ENCODE data around the gene TMEM131. TPM values are rescaled to one million over a fixed set of nuclear protein-coding genes. Genes with fewer than 3 reads are reported as not detected.
"Not testable (repeated sequence)": the region's sequence is repeated elsewhere in the genome, so short reads cannot be mapped to it uniquely, and the experiment has no call there.

TMEM131 gene
- total RNA-seq, 3 donors from 2014 or later = 58.3 to 110 (median 67.7) TPM

- no peaks in the 10 kb centered on the region for H3K9me3 ChIP-seq
- no peak for DNase-seq
- no peak overlapping the region for H3K4me3 ChIP-seq
- H3K4me1 ChIP-seq (ENCODE audit: low read depth) = peaks cover 20% of the 10 kb centered on the region
- ATAC-seq = peak; percentile 34
- no peaks in the 10 kb centered on the region for H3K36me3 ChIP-seq (ENCODE audit: low read depth)
- no peak for TF ChIP-seq CTCF (IDR thresholded peaks at IDR 0.05)
- intact Hi-C loops (cut with DNase I, micrococcal nuclease) = no loop called here
Observed at GRCh38 chr2:98026927-98027522, 31.3 kb upstream of the TMEM131 start.

- ATAC-seq = peak; percentile 42
- no peaks in the 10 kb centered on the region for H3K9me3 ChIP-seq
- H3K36me3 ChIP-seq (ENCODE audit: low read depth) = no peaks in the 10 kb centered on the region
- peaks cover 27% of the 10 kb centered on the region for H3K4me1 ChIP-seq (ENCODE audit: low read depth)
- DNase-seq = no peak
- intact Hi-C loops (cut with DNase I, micrococcal nuclease) = no loop called here
- H3K4me3 ChIP-seq = no peak overlapping the region
- no peak for TF ChIP-seq CTCF (IDR thresholded peaks at IDR 0.05)
Observed at GRCh38 chr2:98026292-98026691, 30.5 kb upstream of the TMEM131 start.

GRCh38 chr2:98025481-98026037 lies 29.8 kb upstream of the TMEM131 start:
- Histone ChIP-seq H3K4me1 (ENCODE audit: low read depth) (peaks cover 35% of the 10 kb centered on the region), H3K9me3 (no peaks in the 10 kb centered on the region), H3K4me3 (no peak overlapping the region), H3K36me3 (ENCODE audit: low read depth) (no peaks in the 10 kb centered on the region)
- no peak for ATAC-seq
- intact Hi-C loops (cut with DNase I, micrococcal nuclease) = no loop called here
- DNase-seq = no peak
- no peak for TF ChIP-seq CTCF (IDR thresholded peaks at IDR 0.05)

GRCh38 chr2:98022067-98022466 lies 26.3 kb upstream of the TMEM131 start:
- H3K4me1 ChIP-seq (ENCODE audit: low read depth) = peaks cover 45% of the 10 kb centered on the region
- H3K36me3 ChIP-seq (ENCODE audit: low read depth); ATAC-seq; DNase-seq; H3K4me3 ChIP-seq; H3K9me3 ChIP-seq; intact Hi-C loops (cut with DNase I, micrococcal nuclease): not testable (repeated sequence)

GRCh38 chr2:98020992-98021713 lies 25.4 kb upstream of the TMEM131 start:
- Histone ChIP-seq H3K36me3 (ENCODE audit: low read depth) (no peaks in the 10 kb centered on the region), H3K9me3 (no peaks in the 10 kb centered on the region), H3K4me3 (no peak overlapping the region), H3K4me1 (ENCODE audit: low read depth) (peaks cover 46% of the 10 kb centered on the region)
- ATAC-seq (peak; percentile 63), DNase-seq (peak; percentile 79 to 88 (median 82))
- intact Hi-C loops (cut with DNase I, micrococcal nuclease) = no loop called here
- no peak for TF ChIP-seq CTCF (IDR thresholded peaks at IDR 0.05)

GRCh38 chr2:98020516-98020915 lies 24.8 kb upstream of the TMEM131 start:
- intact Hi-C loops (cut with DNase I, micrococcal nuclease) = no loop called here
- ATAC-seq (peak; percentile 74), DNase-seq (peak in 2 of 3 donors; percentile 57 to 70)
- no peak for TF ChIP-seq CTCF (IDR thresholded peaks at IDR 0.05)
- H3K4me1 ChIP-seq (ENCODE audit: low read depth) = peaks cover 42% of the 10 kb centered on the region
- H3K9me3 ChIP-seq = no peaks in the 10 kb centered on the region
- no peaks in the 10 kb centered on the region for H3K36me3 ChIP-seq (ENCODE audit: low read depth)
- no peak overlapping the region for H3K4me3 ChIP-seq
